ENCODE measurements around the gene KRT82.
A peak's percentile ranks its signal among the peaks of the same experiment; 100 is the strongest.
"Not testable (repeated sequence)": the region's sequence is repeated elsewhere in the genome, so short reads cannot be mapped to it uniquely, and the experiment has no call there.

The KRT82 gene

GRCh38 chr12:52413782-52414345, 7.7 kb upstream of the KRT82 start:
- Histone ChIP-seq H3K4me3 (replicated peaks; ENCODE audit: low read depth, low read length) (no peak overlapping the region), H3K36me3 (ENCODE audit: control insufficient read depth, insufficient read depth, low read length) (no peaks in the 10 kb centered on the region), H3K27me3 (replicated peaks; ENCODE audit: control insufficient read depth, insufficient read depth, low read length) (no peaks in the 10 kb centered on the region; the same call in none of the 2 replicates)
- DNase-seq (ENCODE audit: extremely low read depth, insufficient read length) = no peak
- peak; percentile 9 for TF ChIP-seq CTCF (IDR thresholded peaks at IDR 0.05; ENCODE audit: insufficient read depth, low read length, poor library complexity, severe bottlenecking)

- no peak for DNase-seq (ENCODE audit: extremely low read depth, insufficient read length)
- Histone ChIP-seq H3K27me3 (replicated peaks; ENCODE audit: control insufficient read depth, insufficient read depth, low read length) (no peaks in the 10 kb centered on the region; the same call in none of the 2 replicates), H3K4me3 (replicated peaks; ENCODE audit: low read depth, low read length) (no peak overlapping the region), H3K36me3 (ENCODE audit: control insufficient read depth, insufficient read depth, low read length) (no peaks in the 10 kb centered on the region)
- TF ChIP-seq CTCF (IDR thresholded peaks at IDR 0.05; ENCODE audit: insufficient read depth, low read length, poor library complexity, severe bottlenecking) = no peak
These were observed 7.1 kb upstream of the KRT82 start for GRCh38 chr12:52413202-52413601.

- H3K27me3 ChIP-seq (replicated peaks; ENCODE audit: control insufficient read depth, insufficient read depth, low read length) = no peaks in the 10 kb centered on the region; the same call in none of the 2 replicates
- no peak overlapping the region for H3K4me3 ChIP-seq (replicated peaks; ENCODE audit: low read depth, low read length)
- no peak for TF ChIP-seq CTCF (IDR thresholded peaks at IDR 0.05; ENCODE audit: insufficient read depth, low read length, poor library complexity, severe bottlenecking)
- DNase-seq (ENCODE audit: extremely low read depth, insufficient read length) = no peak
- H3K36me3 ChIP-seq (ENCODE audit: control insufficient read depth, insufficient read depth, low read length) = no peaks in the 10 kb centered on the region
These were observed 5.7 kb upstream of the KRT82 start for GRCh38 chr12:52411815-52412214.

- not testable (repeated sequence) for H3K27me3 ChIP-seq (replicated peaks; ENCODE audit: control insufficient read depth, insufficient read depth, low read length)
These were observed 4.6 kb upstream of the KRT82 start for GRCh38 chr12:52410589-52411248.

GRCh38 chr12:52407918-52408317, 1.8 kb upstream of the KRT82 start:
- Histone ChIP-seq H3K27me3 (replicated peaks; ENCODE audit: control insufficient read depth, insufficient read depth, low read length) (peaks cover 2% of the 10 kb centered on the region), H3K36me3 (ENCODE audit: control insufficient read depth, insufficient read depth, low read length) (no peaks in the 10 kb centered on the region), H3K4me3 (replicated peaks; ENCODE audit: low read depth, low read length) (no peak overlapping the region)
- no peak for DNase-seq (ENCODE audit: extremely low read depth, insufficient read length)
- no peak for TF ChIP-seq CTCF (IDR thresholded peaks at IDR 0.05; ENCODE audit: insufficient read depth, low read length, poor library complexity, severe bottlenecking)

More at GRCh38 chr12:52410589-52411248, 4.6 kb upstream of the KRT82 start:
- H3K36me3 ChIP-seq (ENCODE audit: control insufficient read depth, insufficient read depth, low read length); DNase-seq (ENCODE audit: extremely low read depth, insufficient read length); H3K4me3 ChIP-seq (replicated peaks; ENCODE audit: low read depth, low read length): not testable (repeated sequence)

GRCh38 chr12:52404951-52405350, 1.2 kb downstream of the KRT82 start:
- no peak overlapping the region for H3K4me3 ChIP-seq (replicated peaks; ENCODE audit: low read depth, low read length)
- TF ChIP-seq CTCF (IDR thresholded peaks at IDR 0.05; ENCODE audit: insufficient read depth, low read length, poor library complexity, severe bottlenecking) = no peak
- no peak for DNase-seq (ENCODE audit: extremely low read depth, insufficient read length)
- no peaks in the 10 kb centered on the region for H3K36me3 ChIP-seq (ENCODE audit: control insufficient read depth, insufficient read depth, low read length)
- H3K27me3 ChIP-seq (replicated peaks; ENCODE audit: control insufficient read depth, insufficient read depth, low read length) = peaks cover 2% of the 10 kb centered on the region
